Posterior cingulate gyrus (tissue), 11 donors: ENCODE data around the gene MBNL1.
A peak's percentile ranks its signal among the peaks of the same experiment; 100 is the strongest.
"Not testable (repeated sequence)": the region's sequence is repeated elsewhere in the genome, so short reads cannot be mapped to it uniquely, and the experiment has no call there.

ENCODE experiments used
- DNase-seq, 10 donors: peaks; one replicate each; pipeline versions ENCODE4 v3.0.0 to v3.0.0-alpha.2; 2020 to 2021; ENCODE audit warnings: mixed read lengths in 3 of 10
- intact Hi-C: fragments of 100-400 bp; cut with DNase I; formaldehyde crosslinking; loops from one replicate; pipeline ENCODE4 v1.15.1; 2023

The MBNL1 gene

DNA sequence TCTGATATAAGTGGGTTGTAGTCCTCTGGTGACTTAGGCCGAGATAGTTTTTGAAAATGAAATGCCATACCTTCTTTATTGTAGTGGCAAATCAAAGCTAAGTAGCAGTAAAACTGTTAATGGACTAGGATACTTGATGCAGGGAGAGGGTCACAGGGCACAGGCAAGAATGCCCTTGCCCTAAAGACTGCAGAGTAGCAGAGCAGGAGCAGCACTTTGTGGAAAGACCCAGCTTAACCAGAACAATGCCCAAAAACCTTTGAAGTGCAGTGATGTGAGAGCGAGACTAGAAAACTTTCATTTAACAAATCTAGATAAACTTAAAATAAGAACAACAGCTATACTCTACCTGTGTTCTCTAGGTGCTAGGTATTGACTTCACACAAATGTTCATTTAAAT lies 121.9 kb downstream of the MBNL1 start:
- no peak for DNase-seq
- intact Hi-C loops = no loop called here

GRCh38 chr3:152391671-152392070 lies 122.9 kb downstream of the MBNL1 start:
- intact Hi-C loops = no loop called here
- DNase-seq = no peak

- no peak for DNase-seq
- intact Hi-C loops = no loop called here
Measured at GRCh38 chr3:152392272-152392880, 123.6 kb downstream of the MBNL1 start.

DNA sequence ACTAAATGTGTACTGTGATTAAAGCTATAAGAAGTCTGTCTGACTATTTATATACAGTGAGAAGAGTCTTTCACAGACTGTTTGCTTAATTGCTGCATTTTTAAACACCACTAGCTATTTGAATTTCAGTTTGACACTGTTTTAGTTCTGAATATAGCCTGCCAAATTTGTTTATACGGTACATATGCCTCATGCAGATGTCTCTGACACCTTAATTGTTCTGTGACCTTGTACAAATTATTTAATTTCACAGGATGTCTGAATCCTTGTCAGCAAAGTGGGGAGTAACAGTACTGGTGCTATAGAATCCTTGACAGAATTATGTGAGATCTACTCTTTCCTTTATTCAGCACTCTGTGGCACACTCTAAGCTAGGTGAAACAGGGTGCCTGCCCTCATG lies 125.5 kb downstream of the MBNL1 start:
- intact Hi-C loops = no loop called here
- no peak for DNase-seq

DNA sequence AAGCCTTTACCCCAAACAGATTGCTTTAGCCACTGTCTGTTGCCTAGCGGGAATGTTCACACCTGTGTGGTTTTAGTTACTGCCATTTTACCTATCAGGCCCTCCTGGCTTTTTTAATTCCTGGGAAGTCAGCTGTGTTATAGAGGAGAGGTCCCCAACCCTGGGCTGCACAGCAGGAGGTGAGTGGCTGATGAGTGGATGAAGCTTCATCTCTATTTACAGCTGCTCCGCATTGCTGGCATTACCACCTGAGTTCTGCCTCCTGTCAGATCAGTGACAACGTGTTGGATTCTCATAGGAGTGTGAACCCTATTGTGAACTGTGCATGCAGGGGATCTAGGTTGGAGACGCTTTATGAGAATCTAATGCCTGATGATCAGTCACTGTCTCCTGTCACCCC lies 127.0 kb downstream of the MBNL1 start:
- DNase-seq = no peak
- intact Hi-C loops = no loop called here

GRCh38 chr3:152396867-152397266 lies 128.1 kb downstream of the MBNL1 start:
- DNase-seq = no peak
- intact Hi-C loops = no loop called here

GRCh38 chr3:152397348-152397747 lies 128.6 kb downstream of the MBNL1 start:
- intact Hi-C loops = not testable (repeated sequence)

DNA sequence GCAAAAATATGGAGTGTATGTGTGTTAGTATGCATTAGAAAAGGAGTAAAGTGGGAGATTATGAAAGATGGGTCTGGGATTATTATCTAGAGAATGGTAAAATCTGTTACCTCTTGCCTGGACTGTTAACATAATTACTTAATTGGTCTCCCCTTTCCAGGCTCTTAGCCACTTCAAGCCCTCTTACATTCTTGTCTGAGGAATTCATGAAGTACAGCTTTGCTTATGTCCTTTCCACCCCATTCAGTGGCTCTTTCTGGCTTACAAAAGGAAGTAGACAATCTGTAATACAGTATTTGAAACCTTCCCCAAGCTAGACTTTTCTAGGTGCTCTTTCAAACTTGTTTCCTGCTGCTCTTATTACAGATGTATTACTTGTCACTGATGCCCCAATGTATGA lies 129.8 kb downstream of the MBNL1 start:
- DNase-seq = no peak
- intact Hi-C loops = no loop called here

More at GRCh38 chr3:152397348-152397747, 128.6 kb downstream of the MBNL1 start:
- not testable (repeated sequence) for DNase-seq

GRCh38 chr3:152399374-152399773 lies 130.6 kb downstream of the MBNL1 start:
- intact Hi-C loops = no loop called here
- no peak for DNase-seq

DNA sequence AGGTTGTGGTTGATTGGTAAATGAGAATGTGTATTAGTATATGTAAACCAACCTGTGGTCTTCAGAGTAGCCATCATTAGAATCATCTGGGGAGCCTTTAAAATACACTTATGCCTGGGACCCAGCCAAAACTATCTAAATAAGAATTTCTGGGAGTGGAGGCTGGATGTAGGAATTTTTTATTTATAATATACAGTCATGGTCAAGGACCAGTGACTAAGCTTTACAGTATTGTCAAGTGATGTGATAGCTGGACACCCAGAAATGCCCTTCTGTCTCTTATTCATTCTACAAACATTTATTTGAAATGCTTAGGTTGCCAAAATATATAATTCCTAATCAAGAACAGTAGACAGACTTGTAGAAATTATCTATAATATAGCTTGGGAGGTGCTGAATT lies 132.2 kb downstream of the MBNL1 start:
- intact Hi-C loops = no loop called here

GRCh38 chr3:152402695-152403451 lies 134.1 kb downstream of the MBNL1 start:
- DNase-seq = no peak
- intact Hi-C loops = no loop called here

More for the DNA sequence above, 132.2 kb downstream of the MBNL1 start:
- DNase-seq = no peak

DNA sequence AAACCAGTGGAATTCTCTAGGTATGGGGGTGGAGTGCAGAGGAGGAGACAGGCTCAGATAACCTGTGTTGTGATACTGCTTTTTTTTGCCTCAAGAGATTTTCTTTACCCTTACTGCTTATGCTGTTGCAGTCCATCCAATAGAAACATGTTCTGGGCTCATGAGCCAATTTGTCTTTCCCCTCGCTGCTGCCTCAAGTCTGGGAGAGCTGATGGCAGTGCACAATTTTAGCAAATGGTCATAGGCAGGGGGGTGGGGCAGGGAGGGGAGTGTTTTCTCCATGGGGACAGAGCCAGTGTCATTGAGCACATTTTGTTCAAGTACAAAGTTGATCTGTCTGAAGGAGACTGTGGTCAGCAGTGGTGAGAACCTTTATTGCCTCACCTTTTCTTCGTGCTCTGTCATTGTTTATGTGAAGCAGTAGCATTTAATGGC lies 134.9 kb downstream of the MBNL1 start:
- intact Hi-C loops = no loop called here
- peak in 5 of 10 donors; percentile 6 to 62 (median 32) for DNase-seq

DNA sequence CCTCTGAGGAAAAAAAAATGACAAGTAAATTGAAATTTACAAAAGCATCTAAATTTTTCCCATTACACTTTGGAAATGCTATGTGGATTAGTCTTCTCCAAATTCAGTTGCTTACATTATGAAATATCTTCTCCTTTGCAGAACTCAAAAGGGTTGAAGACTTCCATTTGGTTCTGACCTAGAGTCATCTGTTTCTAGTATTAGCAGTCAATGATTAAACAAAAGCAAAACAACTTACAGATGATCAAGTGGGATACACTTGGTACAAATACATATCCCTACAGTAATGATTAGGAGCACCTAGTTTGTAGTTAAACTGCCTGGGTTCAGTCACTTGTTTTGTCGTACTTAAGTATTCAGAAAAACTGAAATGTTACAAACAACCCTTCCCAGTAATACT lies 136.2 kb downstream of the MBNL1 start:
- DNase-seq = no peak
- intact Hi-C loops = no loop called here

- DNase-seq = no peak
- intact Hi-C loops = no loop called here
Measured at GRCh38 chr3:152405915-152406802, 137.4 kb downstream of the MBNL1 start.

DNA sequence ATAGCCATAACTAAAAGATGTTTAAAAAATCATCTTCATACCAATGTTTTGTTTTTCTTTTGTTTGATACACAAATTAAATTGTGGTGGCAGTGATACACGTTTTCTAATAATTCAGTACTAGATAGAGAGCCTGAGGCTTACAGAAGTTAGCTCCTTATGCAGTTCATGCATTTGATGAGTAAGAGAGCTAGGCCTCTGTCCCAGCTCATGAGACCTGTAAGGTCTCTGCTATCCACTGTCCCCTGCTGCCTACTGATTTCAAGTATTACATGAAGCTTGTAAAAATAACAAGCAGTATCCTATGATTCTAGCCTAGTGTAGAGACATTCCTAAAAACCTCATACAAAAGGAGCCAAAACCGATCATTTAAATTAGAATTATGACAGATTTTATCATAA lies 144.5 kb downstream of the MBNL1 start:
- intact Hi-C loops = no loop called here
- DNase-seq = no peak

GRCh38 chr3:152416808-152417580 lies 148.3 kb downstream of the MBNL1 start:
- intact Hi-C loops = no loop called here

GRCh38 chr3:152419748-152420147 lies 151.0 kb downstream of the MBNL1 start:
- intact Hi-C loops = no loop called here
- DNase-seq = no peak

More at GRCh38 chr3:152416808-152417580, 148.3 kb downstream of the MBNL1 start:
- no peak for DNase-seq

- DNase-seq = peak in 2 of 10 donors; percentile 52 to 55
- intact Hi-C loops = no loop called here
Measured at GRCh38 chr3:152421162-152421561, 152.4 kb downstream of the MBNL1 start.

- intact Hi-C loops = no loop called here
- no peak for DNase-seq
Measured at GRCh38 chr3:152426393-152426792, 157.7 kb downstream of the MBNL1 start.

GRCh38 chr3:152428577-152428976 lies 159.8 kb downstream of the MBNL1 start:
- intact Hi-C loops = no loop called here
- DNase-seq = no peak
